Stimulated activated CD8-positive, alpha-beta memory T cell treated with anti-CD3 and anti-CD28 coated beads, Interleukin-2, amount 100 ng/mL, for 1 hour (primary cell): ENCODE data around the gene CAMKMT.

Source experiments
- DNase-seq, 2 donors: peaks; one replicate each; pipeline ENCODE4 v3.0.0-alpha.2; 2020; ENCODE audit warnings: low read depth in 2 of 2

CAMKMT gene

GRCh38 chr2:44649381-44649780 is 287.6 kb downstream of the CAMKMT start:
- DNase-seq = no peak

GRCh38 chr2:44650796-44651195 is 289.0 kb downstream of the CAMKMT start:
- DNase-seq = no peak

- no peak for DNase-seq
Observed at GRCh38 chr2:44651974-44652373, 290.2 kb downstream of the CAMKMT start.

- DNase-seq = no peak
Observed at GRCh38 chr2:44652701-44653100, 291.0 kb downstream of the CAMKMT start.

GRCh38 chr2:44655401-44655864 is 293.7 kb downstream of the CAMKMT start:
- no peak for DNase-seq

GRCh38 chr2:44656460-44656859 is 294.7 kb downstream of the CAMKMT start:
- DNase-seq = no peak

- DNase-seq = no peak
Observed at GRCh38 chr2:44663471-44664073, 301.8 kb downstream of the CAMKMT start.

GRCh38 chr2:44668336-44668735 is 306.6 kb downstream of the CAMKMT start:
- no peak for DNase-seq

- no peak for DNase-seq
Observed at GRCh38 chr2:44671276-44671675, 309.5 kb downstream of the CAMKMT start.

- no peak for DNase-seq
Observed at GRCh38 chr2:44671916-44672315, 310.2 kb downstream of the CAMKMT start.

- DNase-seq = no peak
Observed at GRCh38 chr2:44672431-44672830, 310.7 kb downstream of the CAMKMT start.

GRCh38 chr2:44674473-44675284 is 312.9 kb downstream of the CAMKMT start:
- no peak for DNase-seq

- DNase-seq = no peak
Observed at GRCh38 chr2:44676379-44676778, 314.6 kb downstream of the CAMKMT start.

GRCh38 chr2:44679584-44679983 is 317.8 kb downstream of the CAMKMT start:
- DNase-seq = no peak

- no peak for DNase-seq
Observed at GRCh38 chr2:44679990-44680389, 318.2 kb downstream of the CAMKMT start.

GRCh38 chr2:44680424-44680971 is 318.8 kb downstream of the CAMKMT start:
- DNase-seq = no peak

- DNase-seq = no peak
Observed at GRCh38 chr2:44680983-44681531, 319.3 kb downstream of the CAMKMT start.

- DNase-seq = no peak
Observed at GRCh38 chr2:44682459-44682858, 320.7 kb downstream of the CAMKMT start.

- no peak for DNase-seq
Observed at GRCh38 chr2:44684559-44684958, 322.8 kb downstream of the CAMKMT start.

- DNase-seq = no peak
Observed at GRCh38 chr2:44686561-44686960, 324.8 kb downstream of the CAMKMT start.

- no peak for DNase-seq
Observed at GRCh38 chr2:44687686-44688455, 326.1 kb downstream of the CAMKMT start.
